ENCODE results near the gene BEND2.

- TF ChIP-seq, protein P1, sequence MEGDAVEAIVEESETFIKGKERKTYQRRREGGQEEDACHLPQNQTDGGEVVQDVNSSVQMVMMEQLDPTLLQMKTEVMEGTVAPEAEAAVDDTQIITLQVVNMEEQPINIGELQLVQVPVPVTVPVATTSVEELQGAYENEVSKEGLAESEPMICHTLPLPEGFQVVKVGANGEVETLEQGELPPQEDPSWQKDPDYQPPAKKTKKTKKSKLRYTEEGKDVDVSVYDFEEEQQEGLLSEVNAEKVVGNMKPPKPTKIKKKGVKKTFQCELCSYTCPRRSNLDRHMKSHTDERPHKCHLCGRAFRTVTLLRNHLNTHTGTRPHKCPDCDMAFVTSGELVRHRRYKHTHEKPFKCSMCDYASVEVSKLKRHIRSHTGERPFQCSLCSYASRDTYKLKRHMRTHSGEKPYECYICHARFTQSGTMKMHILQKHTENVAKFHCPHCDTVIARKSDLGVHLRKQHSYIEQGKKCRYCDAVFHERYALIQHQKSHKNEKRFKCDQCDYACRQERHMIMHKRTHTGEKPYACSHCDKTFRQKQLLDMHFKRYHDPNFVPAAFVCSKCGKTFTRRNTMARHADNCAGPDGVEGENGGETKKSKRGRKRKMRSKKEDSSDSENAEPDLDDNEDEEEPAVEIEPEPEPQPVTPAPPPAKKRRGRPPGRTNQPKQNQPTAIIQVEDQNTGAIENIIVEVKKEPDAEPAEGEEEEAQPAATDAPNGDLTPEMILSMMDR (IDR thresholded peaks at IDR 0.05): no peak
- TF ChIP-seq POLR2A (IDR thresholded peaks at IDR 0.05) (no peak), POLR2AphosphoS5 (IDR thresholded peaks at IDR 0.05) (no peak), EP300 (IDR thresholded peaks at IDR 0.05) (no peak)
Observed at GRCh38 chrX:18220786-18221185, at the start of gene BEND2.

All from suprapubic skin (tissue), 4 donors.